GM08714 (cell line): ENCODE measurements around the gene B4GALT5.
"Not testable (repeated sequence)": the region's sequence is repeated elsewhere in the genome, so short reads cannot be mapped to it uniquely, and the experiment has no call there.

Experiments used
- H3K4me3 ChIP-seq: fragments of 200-500 bp; sonication (Bioruptor generic); 2 replicates; pipeline ENCODE4 v1.5.1; 2014; ENCODE audit warnings: mild to moderate bottlenecking, low read length, inconsistent platforms
- ZNF274 ChIP-seq: IDR thresholded peaks from 2 replicates; pipeline ENCODE4 v1.6.1; 2012; ENCODE audit warnings: mild to moderate bottlenecking, low read depth, low read length

Gene B4GALT5

DNA sequence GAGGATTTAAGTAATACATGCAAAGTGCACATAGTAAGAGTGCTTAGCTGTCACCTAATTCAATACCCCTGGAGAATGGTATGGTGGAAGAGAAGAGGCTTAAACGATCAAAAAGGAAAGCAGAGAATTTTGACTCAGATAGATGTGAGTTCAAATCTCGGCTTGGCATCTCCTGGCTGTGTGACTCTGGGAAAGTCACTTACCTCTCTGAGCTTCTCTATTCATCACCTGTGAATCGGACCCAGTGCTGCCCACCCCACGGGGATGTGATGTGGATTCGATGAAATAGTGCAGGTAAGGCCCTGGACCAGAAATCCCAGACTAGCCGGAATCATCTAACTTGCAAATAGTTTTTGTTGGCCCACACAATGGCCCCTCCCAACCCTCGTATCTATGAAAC lies 1.8 kb upstream of the B4GALT5 start:
- no peak for TF ChIP-seq ZNF274
- no peak overlapping the region for H3K4me3 ChIP-seq

DNA sequence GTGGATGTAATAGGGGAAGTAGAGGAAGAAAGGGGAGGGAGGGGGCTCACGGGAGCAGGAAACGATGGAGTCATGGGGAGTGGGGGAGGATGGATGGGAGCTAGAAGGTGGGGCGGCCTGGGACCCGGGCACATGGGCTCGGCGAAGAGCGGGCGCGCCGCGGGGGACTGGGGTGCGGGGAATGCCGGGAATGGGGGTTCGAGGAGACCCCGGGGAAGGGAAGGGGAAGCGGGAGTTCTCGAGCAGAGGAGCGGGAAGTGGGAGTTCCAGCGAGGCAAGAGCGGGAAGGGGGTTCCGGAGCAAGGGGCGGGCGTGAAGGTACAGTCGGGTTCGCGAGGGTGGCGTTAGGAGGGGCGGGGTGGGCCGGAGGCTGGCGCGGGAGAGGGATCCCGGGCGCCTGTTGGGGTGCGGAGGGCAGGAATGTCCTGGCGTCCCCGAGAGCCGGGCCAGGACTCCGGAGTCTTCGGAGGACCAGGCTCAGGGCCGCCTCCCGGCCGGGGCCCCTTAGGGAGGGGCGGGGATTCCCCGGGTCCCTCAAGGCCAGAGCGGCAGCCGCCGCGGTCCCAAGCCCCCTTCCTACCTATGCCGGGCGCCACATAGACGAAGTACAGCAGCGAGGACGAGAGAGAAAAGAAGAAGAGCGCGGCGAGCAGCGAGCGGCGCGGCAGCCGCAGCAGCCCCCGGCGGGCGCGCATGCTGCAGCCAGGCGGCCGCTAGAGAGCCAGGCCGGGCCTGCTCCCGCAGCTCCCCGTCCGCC lies 504 bp downstream of the B4GALT5 start:
- H3K4me3 ChIP-seq, result peak overlapping the region; percentile 92
- no peak for TF ChIP-seq ZNF274

DNA sequence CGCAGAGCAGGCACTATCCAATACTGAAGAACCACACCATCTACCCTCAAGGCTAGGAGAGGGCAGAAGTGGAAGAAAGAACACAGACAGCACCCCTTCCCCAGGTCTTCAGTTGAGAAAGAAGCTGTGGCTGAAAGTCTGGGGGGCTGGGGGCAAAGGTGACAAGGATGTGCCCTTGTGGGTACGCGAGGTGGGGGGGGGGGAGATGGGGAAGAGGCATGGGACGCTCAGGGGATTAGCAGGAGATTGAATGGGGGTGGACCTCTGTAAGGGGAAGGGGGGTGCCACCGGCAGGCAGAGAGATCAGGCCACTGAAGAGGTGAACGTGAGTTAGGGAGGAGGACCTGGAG lies 1.1 kb downstream of the B4GALT5 start:
- TF ChIP-seq ZNF274, result no peak
- peak overlapping the region; percentile 92 for H3K4me3 ChIP-seq

DNA sequence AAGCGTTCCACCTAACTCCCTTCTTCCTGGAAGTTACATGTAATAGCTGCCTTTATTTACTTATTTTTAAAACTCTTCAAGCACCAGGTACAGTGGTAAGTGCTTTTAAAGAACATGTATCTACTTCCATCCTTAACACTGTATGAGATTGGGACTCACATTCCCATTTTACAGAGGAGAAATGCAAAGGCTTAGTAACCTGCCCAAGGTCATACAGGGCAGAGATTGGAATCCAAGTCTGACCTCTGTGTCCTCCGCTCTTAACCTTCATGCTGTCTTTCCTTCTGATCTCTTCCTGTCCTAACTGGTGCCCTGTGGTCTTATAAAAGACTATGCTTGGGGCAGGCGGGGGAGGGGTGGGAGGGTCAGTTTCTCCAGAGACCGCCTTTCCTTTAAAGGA lies 1.6 kb downstream of the B4GALT5 start:
- H3K4me3 ChIP-seq, result peak overlapping the region; percentile 92

DNA sequence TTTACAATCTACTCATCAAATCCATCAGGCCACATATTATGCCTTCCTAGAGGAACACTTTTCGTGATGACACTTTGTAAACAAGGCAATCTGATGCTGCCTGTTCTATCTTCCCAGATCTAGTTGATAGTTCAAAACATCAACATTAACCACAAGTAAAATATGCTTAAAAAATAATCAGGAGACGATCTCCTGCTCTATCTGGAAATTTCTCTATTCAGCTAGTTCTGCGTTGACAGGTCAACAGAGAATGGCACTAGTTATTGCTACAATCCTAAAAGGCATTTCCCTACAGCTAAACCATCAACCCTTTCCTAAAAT lies 2.1 kb downstream of the B4GALT5 start:
- no peak for TF ChIP-seq ZNF274
- peak overlapping the region; percentile 92 for H3K4me3 ChIP-seq

More for the DNA sequence above, 1.6 kb downstream of the B4GALT5 start:
- TF ChIP-seq ZNF274, result no peak

DNA sequence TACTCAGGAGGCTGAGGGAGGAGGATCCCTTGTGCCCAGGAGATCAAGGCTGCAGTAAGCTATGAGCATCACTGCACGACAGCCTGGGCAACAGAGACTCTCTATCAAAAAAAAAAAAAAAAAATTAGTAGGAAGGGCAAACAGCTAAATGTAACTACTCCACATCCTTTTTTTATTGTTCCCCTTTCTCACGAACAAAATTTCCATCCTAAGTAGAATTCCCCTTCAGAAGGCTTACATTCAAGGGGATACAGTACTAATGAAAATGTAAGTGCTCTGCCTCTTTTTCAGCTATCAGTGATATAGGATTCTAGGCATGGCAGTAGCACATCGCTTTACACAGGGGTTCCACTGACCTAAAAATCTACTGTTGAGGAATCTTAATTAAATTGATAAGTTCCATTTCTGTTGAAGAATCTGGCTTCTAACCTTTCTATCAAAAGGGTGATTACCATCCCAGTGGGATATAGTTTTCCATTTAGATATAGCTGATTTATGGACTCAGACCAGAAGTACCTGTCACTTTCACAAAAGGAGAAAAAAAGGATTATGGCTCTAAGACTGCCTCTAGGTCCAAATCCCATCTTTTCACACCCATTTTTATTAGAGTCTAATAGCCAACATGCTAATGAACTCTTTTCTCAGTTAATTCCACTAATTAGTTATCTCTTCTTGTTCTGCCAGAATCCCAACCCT lies 2.6 kb downstream of the B4GALT5 start:
- H3K4me3 ChIP-seq, result no peak overlapping the region
- no peak for TF ChIP-seq ZNF274

DNA sequence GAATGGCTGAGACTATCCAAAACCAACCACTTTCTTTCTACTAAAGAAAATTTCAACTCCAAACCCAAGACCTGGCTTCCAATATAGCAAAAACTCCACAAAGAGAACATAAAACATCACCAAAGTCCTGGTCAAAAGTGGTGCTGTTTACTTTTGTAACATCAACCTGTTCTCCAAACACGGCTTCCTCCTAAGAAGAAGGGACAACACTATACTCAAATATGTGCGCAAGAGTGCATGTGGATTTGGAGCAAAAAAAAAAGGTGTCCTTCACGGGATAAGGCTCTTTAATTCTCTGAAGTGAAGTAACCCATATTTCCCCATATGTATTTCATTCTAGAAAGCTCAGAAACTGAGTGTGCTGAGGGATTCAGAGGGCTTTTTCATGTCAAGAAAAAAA lies 6.6 kb downstream of the B4GALT5 start:
- no peak for TF ChIP-seq ZNF274
- H3K4me3 ChIP-seq, result no peak overlapping the region

DNA sequence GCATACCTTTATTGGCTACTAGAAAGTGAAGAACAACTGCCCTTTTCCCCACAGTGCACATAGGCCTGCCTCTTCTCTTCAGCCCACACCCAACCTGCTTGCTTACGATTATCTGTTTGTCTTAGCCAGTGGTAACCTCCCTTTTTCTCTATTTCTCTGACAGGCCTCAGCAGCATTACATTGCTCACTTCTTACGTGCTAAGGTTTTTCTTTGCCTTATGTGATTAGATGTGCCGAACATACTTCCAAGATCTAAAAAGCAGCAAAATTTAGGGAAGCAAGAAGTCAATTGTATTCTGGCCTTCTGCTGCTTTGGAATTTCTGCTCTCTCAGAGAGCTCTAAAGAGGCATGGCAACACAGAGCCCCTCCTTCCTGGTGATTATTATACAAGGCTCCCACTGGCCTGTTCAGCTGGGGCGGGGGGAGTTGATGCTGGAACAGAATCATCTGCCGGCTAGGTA lies 7.0 kb downstream of the B4GALT5 start:
- no peak overlapping the region for H3K4me3 ChIP-seq
- no peak for TF ChIP-seq ZNF274

DNA sequence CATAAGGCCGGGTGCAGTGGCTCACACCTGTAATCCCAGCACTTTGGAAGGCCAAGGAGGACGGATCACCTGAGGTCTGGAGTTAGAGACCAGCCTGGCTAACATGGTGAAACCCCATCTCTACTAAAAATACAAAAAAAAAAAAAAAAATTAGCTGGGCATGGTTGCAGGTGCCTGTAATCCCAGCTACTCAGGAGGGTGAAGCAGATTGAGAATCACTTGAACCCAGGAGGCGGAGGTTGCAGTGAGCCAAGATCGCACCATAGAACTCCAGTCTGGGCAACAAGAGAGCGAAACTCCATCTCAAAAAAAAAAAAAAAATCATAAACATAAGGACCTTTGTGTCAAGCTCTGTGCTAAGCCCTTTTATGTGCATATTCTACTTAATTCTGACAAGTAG lies 7.8 kb downstream of the B4GALT5 start:
- not testable (repeated sequence) for H3K4me3 ChIP-seq

DNA sequence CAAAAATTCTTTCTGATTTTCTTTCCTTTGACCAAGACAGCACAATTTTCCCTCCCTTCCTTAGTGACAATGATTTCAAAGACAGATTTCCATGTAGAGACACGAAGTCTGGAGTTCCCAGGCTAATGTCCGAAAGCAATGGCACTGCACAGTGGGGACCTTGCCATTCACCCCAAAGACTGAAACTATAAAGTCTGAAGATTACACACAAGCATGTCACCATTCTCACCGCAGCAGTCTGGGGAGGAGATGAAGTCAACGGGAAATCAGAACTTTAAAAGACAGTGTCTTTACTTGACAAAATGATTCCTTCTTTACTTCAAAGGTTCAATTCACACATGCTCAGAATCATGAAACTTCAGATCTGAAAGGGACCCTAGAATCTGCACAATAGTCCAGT lies 8.3 kb downstream of the B4GALT5 start:
- H3K4me3 ChIP-seq, result no peak overlapping the region
- no peak for TF ChIP-seq ZNF274

DNA sequence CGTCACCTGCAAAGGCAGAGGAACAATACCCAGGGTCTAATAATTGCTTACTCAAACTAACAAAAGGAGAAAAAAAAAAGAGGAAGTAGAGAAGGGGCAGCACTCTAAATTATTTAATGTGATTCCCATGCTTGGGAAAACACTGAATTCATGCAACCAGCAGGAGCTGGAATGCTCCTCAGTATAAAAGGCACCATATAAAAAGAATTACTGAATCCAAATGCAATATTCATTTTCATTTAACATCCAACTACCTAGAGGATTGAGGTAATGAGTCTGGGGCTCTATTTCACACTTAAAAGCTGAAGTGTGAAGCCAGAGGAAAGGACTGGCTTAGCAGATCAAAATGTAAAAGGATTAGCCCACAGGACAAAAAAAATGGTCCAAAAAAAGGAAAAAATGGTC lies 8.7 kb downstream of the B4GALT5 start:
- no peak overlapping the region for H3K4me3 ChIP-seq
- no peak for TF ChIP-seq ZNF274

DNA sequence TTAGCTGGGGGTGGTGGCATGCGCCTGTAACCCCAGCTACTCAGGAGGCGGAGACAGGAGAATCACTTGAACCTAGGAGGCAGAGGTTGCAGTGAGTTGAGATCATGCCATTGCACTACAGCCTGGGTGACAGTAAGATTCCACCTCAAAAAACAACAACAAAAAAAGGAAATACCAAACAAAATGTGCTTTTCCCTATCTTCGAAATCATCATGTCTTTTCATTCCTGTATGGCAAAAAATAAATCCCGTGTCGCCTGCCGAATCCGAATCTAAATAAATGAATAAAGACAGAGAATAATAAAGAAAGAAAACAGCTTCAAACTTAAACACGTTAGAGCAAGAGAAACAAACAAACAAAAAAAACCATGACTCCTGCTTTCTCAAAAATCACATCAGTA lies 11.8 kb downstream of the B4GALT5 start:
- TF ChIP-seq ZNF274, result no peak
- H3K4me3 ChIP-seq, result no peak overlapping the region

DNA sequence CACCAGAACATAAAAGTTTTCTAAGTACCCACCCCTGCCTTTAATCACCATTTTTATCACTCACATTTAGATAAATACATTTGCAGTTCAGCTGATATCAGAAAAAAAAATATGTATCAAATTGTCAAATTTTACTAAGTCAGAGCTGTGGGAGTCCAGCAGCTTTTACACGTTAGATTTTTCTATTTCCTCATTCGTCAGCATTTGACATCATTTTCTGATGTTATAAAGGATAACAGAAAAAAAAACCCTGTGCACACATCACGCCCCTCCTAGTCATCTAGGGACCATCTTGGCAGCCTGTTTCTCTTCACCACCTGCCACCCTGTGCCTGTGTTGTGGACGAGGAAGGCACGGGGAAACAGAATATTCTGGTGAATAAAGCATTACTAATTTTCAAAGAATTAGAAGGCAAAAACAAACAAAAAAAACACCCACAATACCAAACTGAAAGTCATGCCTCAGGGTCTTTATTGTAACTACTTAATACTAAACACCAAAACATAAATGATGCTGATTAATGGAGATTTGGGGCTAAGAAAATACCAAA lies 12.4 kb downstream of the B4GALT5 start:
- no peak overlapping the region for H3K4me3 ChIP-seq
- no peak for TF ChIP-seq ZNF274

DNA sequence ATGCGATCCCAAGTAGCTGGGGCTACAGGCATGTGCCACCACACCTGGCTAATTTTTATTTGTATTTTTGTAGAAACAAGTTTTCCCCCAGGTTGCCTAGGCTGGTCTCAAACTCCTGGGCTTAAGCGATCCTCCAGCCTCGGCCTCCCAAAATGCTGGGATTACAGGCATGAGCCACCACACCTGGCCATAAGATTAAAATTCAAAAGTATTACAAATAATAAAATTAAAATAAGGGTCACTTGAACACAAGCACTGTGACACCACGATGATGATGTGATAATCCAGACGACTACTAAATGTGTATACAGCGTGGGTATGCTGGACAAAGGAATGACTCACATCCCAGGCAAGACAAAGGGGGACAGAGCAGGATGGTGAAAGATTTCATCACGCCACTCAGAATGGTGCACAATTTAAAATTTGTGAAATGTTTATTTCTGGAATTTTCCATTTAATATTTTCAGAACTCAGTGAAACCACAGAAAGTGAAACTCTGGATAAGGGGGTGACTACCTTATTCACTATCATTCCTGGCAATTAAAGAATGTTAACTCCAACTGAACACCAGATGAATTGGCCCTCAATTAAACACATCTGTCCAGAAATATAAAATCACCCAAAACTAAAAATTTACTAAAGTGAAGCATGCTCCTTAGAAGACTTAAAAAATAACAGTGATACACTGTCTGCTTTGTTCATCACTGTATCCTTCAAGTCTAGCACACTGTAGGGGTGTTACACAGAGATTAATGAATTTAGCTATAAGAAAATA lies 13.1 kb downstream of the B4GALT5 start:
- no peak overlapping the region for H3K4me3 ChIP-seq
- no peak for TF ChIP-seq ZNF274
